Mucosa of descending colon (tissue), 3 donors: ENCODE results near the gene SCGN. TPM values are rescaled to one million over a fixed set of nuclear protein-coding genes. Genes with fewer than 3 reads are reported as not detected.

Experiments
- ATAC-seq: fragments of 200-7000 bp; cut with Tn5 transposase; one replicate; pipeline ENCODE4 v1.9.1; 2020; ENCODE audit warnings: mild to moderate bottlenecking, moderate library complexity
- DNase-seq, 3 donors: peaks; one replicate each; pipeline ENCODE4 v3.0.0-alpha.2; 2020
- H3K36me3 ChIP-seq: fragments of 200-600 bp; one replicate; pipeline ENCODE4 v1.8.0; 2021; ENCODE audit warnings: low read depth, mild to moderate bottlenecking
- H3K4me1 ChIP-seq: fragments of 200-600 bp; one replicate; pipeline ENCODE4 v1.8.0; 2021; ENCODE audit warnings: low read depth, mild to moderate bottlenecking
- H3K4me3 ChIP-seq: fragments of 200-600 bp; one replicate; pipeline ENCODE4 v1.8.0; 2021; ENCODE audit warnings: mild to moderate bottlenecking
- H3K9me3 ChIP-seq: fragments of 200-600 bp; one replicate; pipeline ENCODE4 v1.8.0; 2021; ENCODE audit warnings: mild to moderate bottlenecking
- CTCF ChIP-seq: fragments of 200-600 bp; IDR thresholded peaks from one replicate; pipeline ENCODE4 v1.8.0; 2022; ENCODE audit warnings: antibody characterized with exemption, mild to moderate bottlenecking
- intact Hi-C, 2 donors: fragments of 100-400 bp; cut with DNase I in 1 of 2; cut with micrococcal nuclease in 1 of 2; formaldehyde crosslinking; loops; one replicate each; pipeline versions ENCODE4 v1.11.0 to v1.11.1; 2022; cut with DNase I, micrococcal nuclease
- total RNA-seq, 3 donors: library from RNA; stranded (reverse); fragmentation: NEBNext Ultra II Directional in 2 of 3; extraction: Animal tissue kit (Norgen Biotek cat#: 25700) in 2 of 3; gene quantifications; one replicate each; pipeline versions ENCODE4 v1.2.1 to v1.2.4, GENCODE V29; 2021 to 2023
- donor health status: DM: no; HTN: no; CAD: no; lungs with moderate emphysema.
- donor health status: DM: no; HTN: no; CAD: no.
- donor health status: DM: no; HTN: yes; CAD: no.

Gene SCGN
- total RNA-seq, 3 donors from 2014 or later = 6.4 to 18.5 (median 7.4) TPM

GRCh38 chr6:25661129-25661779, 9.2 kb downstream of the SCGN start:
- TF ChIP-seq CTCF = no peak
- intact Hi-C loops = no loop called here
- H3K9me3 ChIP-seq = no peaks in the 10 kb centered on the region
- H3K4me1 ChIP-seq = no peaks in the 10 kb centered on the region
- no peak overlapping the region for H3K4me3 ChIP-seq
- ATAC-seq (no peak), DNase-seq (no peak)
- H3K36me3 ChIP-seq = no peaks in the 10 kb centered on the region

- TF ChIP-seq CTCF = no peak
- H3K4me3 ChIP-seq = no peak overlapping the region
- intact Hi-C loops = no loop called here
- no peaks in the 10 kb centered on the region for H3K4me1 ChIP-seq
- ATAC-seq (no peak), DNase-seq (no peak)
- H3K36me3 ChIP-seq = no peaks in the 10 kb centered on the region
- no peaks in the 10 kb centered on the region for H3K9me3 ChIP-seq
Observed at GRCh38 chr6:25665455-25665854, 13.4 kb downstream of the SCGN start.

GRCh38 chr6:25669413-25669812, 17.4 kb downstream of the SCGN start:
- H3K9me3 ChIP-seq = no peaks in the 10 kb centered on the region
- no peak overlapping the region for H3K4me3 ChIP-seq
- no peaks in the 10 kb centered on the region for H3K36me3 ChIP-seq
- ATAC-seq = no peak
- intact Hi-C loops = no loop called here
- DNase-seq = no peak
- no peaks in the 10 kb centered on the region for H3K4me1 ChIP-seq
- no peak for TF ChIP-seq CTCF

GRCh38 chr6:25670208-25670607, 18.2 kb downstream of the SCGN start:
- Histone ChIP-seq H3K36me3 (no peaks in the 10 kb centered on the region), H3K4me3 (no peak overlapping the region), H3K9me3 (no peaks in the 10 kb centered on the region), H3K4me1 (no peaks in the 10 kb centered on the region)
- DNase-seq (no peak), ATAC-seq (no peak)
- no peak for TF ChIP-seq CTCF
- intact Hi-C loops = no loop called here

GRCh38 chr6:25670793-25671513, 18.9 kb downstream of the SCGN start:
- Histone ChIP-seq H3K9me3 (no peaks in the 10 kb centered on the region), H3K4me1 (no peaks in the 10 kb centered on the region), H3K4me3 (no peak overlapping the region), H3K36me3 (no peaks in the 10 kb centered on the region)
- intact Hi-C loops = no loop called here
- no peak for DNase-seq
- TF ChIP-seq CTCF = no peak
- no peak for ATAC-seq
